Neural cell (in vitro differentiated cells): Measurements from ENCODE around the gene HIVEP3.

Experiments
- CTCF ChIP-seq: fragments of 450-650 bp; IDR thresholded peaks from 2 replicates; pipeline ENCODE4 v1.5.1; 2014; ENCODE audit warnings: antibody characterized with exemption, mild to moderate bottlenecking, moderate library complexity; ENCODE audit not compliant: poor library complexity, severe bottlenecking
- EZH2 ChIP-seq: fragments of 200-600, 300-800 bp; shearing (Covaris generic), sonication (generic); IDR thresholded peaks from 2 replicates; pipeline ENCODE4 v1.6.1; 2014; ENCODE audit warnings: antibody characterized with exemption, low read length, borderline replicate concordance, mild to moderate bottlenecking; ENCODE audit not compliant: insufficient read depth, poor library complexity, severe bottlenecking
- POLR2AphosphoS5 ChIP-seq: IDR thresholded peaks from 2 replicates; pipeline ENCODE4 v1.6.1; 2012
- REST ChIP-seq: IDR thresholded peaks from 2 replicates; pipeline ENCODE4 v1.6.1; 2012; ENCODE audit warnings: borderline replicate concordance

GRCh38 chr1:41640141-41640751 is 278.5 kb downstream of the HIVEP3 start:
- TF ChIP-seq CTCF (no peak), EZH2 (no peak), POLR2AphosphoS5 (no peak), REST (no peak)
